Esophagus squamous epithelium (tissue), 4 donors: Measurements from ENCODE around the gene AP5Z1.

Experiments
- CTCF ChIP-seq, 6 experiments: fragments of 450-650 bp in 4 of 6; fragments of 200-600 bp in 2 of 6; sonication (generic) in 2 of 6; IDR thresholded peaks; one replicate each; pipeline ENCODE4 v1.5.1; 2016 to 2019; ENCODE audit warnings: antibody characterized with exemption in 6 of 6, mild to moderate bottlenecking in 4 of 6, moderate library complexity in 4 of 6
- POLR2A ChIP-seq, 4 donors: fragments of 450-650 bp; IDR thresholded peaks; one replicate each; pipeline ENCODE4 v1.6.1; 2017; ENCODE audit warnings: antibody characterized with exemption in 4 of 4, mild to moderate bottlenecking in 4 of 4, moderate library complexity in 3 of 4

DNA sequence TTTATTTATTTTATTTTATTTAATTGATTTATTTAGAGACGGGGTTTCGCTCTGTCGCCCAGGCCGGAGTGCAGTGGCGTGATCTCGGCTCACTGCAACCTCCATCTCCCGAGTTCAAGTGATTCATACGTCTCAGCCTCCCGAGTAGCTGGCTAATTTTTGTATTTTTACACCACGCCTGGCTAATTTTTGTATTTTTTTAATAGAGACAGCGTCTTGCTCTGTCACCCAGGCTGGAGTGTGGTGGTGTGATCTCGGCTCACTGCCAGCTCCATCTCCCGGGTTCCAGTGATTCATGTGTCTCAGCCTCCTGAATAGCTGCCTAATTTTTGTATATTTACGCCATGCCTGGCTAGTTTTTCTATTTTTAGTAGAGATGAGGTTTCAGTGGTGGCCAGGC lies 34.2 kb downstream of the AP5Z1 start:
- no peak for TF ChIP-seq POLR2A (IDR thresholded peaks at IDR 0.05)
- TF ChIP-seq CTCF (IDR thresholded peaks at IDR 0.05) = no peak
